Mesothelial cell of epicardium (in vitro differentiated cells): ENCODE results near the gene C19orf25. TPM values are rescaled to one million over a fixed set of nuclear protein-coding genes. Genes with fewer than 3 reads are reported as not detected.

ENCODE experiments used
- DNase-seq, 2 experiments: peaks; one replicate each; pipeline ENCODE4 v3.0.0; 2021; ENCODE audit warnings: low spot score in 2 of 2; ENCODE audit not compliant: unreplicated experiment in 2 of 2
- H3K27ac Mint-ChIP-seq: 2 replicates; pipeline ENCODE4 v1.8.0; 2021; ENCODE audit warnings: mixed read lengths
- H3K27me3 Mint-ChIP-seq: 2 replicates; pipeline ENCODE4 v1.8.0; 2021; ENCODE audit warnings: low read depth, mixed read lengths
- H3K36me3 Mint-ChIP-seq: 2 replicates; pipeline ENCODE4 v1.8.0; 2021; ENCODE audit warnings: mixed read lengths
- H3K4me1 Mint-ChIP-seq: 2 replicates; pipeline ENCODE4 v1.8.0; 2021; ENCODE audit warnings: mixed read lengths
- H3K4me3 Mint-ChIP-seq: 2 replicates; pipeline ENCODE4 v1.8.0; 2021; ENCODE audit warnings: mild to moderate bottlenecking, moderate library complexity, mixed read lengths
- H3K9me3 Mint-ChIP-seq: 2 replicates; pipeline ENCODE4 v1.8.0; 2021; ENCODE audit warnings: mixed read lengths
- CTCF ChIP-seq: fragments of 200-600 bp; sonication (generic); IDR thresholded peaks from one replicate; pipeline ENCODE4 v1.5.0; 2021; ENCODE audit warnings: antibody characterized with exemption; ENCODE audit not compliant: unreplicated experiment
- total RNA-seq: library from RNA; stranded (reverse); gene quantifications from 3 replicates; pipeline ENCODE4 v1.2.1, GENCODE V29; 2021

The C19orf25 gene
- total RNA-seq, 1 donor from 2014 or later, result 29.4 TPM

- peaks cover 61% of the 10 kb centered on the region for H3K27me3 Mint-ChIP-seq
- H3K36me3 Mint-ChIP-seq, result no peaks in the 10 kb centered on the region
- H3K4me1 Mint-ChIP-seq, result no peaks in the 10 kb centered on the region
- no peak for DNase-seq
- H3K27ac Mint-ChIP-seq, result no peak overlapping the region
- no peak overlapping the region for H3K4me3 Mint-ChIP-seq
- TF ChIP-seq CTCF, result no peak
- H3K9me3 Mint-ChIP-seq, result no peaks in the 10 kb centered on the region
Observed at GRCh38 chr19:1457031-1457739, 21.8 kb downstream of the C19orf25 start.

GRCh38 chr19:1456121-1456900 is 22.7 kb downstream of the C19orf25 start:
- Mint-ChIP-seq H3K9me3 (no peaks in the 10 kb centered on the region), H3K27ac (no peak overlapping the region), H3K4me3 (no peak overlapping the region), H3K27me3 (peaks cover 70% of the 10 kb centered on the region), H3K36me3 (no peaks in the 10 kb centered on the region), H3K4me1 (no peaks in the 10 kb centered on the region)
- TF ChIP-seq CTCF, result no peak
- no peak for DNase-seq

DNA sequence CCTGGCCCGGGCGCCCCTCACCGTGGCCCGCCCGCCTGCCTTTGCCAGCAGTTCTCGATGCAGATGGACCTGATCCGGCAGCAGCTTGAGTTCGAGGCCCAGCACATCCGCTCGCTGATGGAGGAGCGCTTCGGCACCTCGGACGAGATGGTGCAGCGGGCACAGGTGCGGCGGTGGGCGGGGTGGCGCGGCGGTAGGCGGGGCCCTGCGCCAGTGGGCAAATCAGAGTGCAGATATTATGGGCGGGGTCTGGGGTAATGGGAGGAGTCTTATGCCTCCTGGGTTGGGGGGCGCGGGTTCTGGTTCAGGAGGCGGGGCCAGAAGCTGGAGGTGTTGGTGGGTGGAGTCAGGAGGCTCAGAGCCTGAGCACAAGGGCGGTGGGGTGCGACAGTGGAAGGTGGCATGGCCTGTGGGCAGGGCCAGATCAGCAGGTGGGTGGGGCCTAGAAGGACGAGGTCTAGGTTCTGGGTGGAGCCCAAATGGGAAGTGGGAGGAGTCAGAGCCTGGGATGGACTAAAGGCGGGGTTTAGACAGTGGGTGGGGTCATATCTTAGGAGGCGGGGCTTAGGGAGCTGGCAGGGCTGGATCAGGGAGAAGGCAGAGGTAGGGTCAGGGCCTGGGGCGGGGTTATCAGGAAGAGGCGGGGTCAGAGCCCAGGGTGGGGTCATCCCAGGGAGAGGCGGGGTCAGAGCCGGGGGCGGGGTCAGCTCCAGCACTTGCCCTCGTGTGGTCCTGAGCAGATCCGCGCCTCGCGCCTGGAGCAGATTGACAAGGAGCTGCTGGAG is 23.5 kb downstream of the C19orf25 start:
- no peak for DNase-seq
- no peak for TF ChIP-seq CTCF
- no peaks in the 10 kb centered on the region for H3K4me1 Mint-ChIP-seq

GRCh38 chr19:1455002-1455335 is 24.0 kb downstream of the C19orf25 start:
- H3K27me3 Mint-ChIP-seq, result peaks cover 82% of the 10 kb centered on the region
- no peak overlapping the region for H3K27ac Mint-ChIP-seq
- H3K4me3 Mint-ChIP-seq, result no peak overlapping the region
- no peaks in the 10 kb centered on the region for H3K36me3 Mint-ChIP-seq
- no peaks in the 10 kb centered on the region for H3K9me3 Mint-ChIP-seq
- DNase-seq, result no peak
- no peak for TF ChIP-seq CTCF
- H3K4me1 Mint-ChIP-seq, result no peaks in the 10 kb centered on the region

More for the DNA sequence above, 23.5 kb downstream of the C19orf25 start:
- H3K4me3 Mint-ChIP-seq, result no peak overlapping the region
- no peak overlapping the region for H3K27ac Mint-ChIP-seq
- no peaks in the 10 kb centered on the region for H3K36me3 Mint-ChIP-seq
- no peaks in the 10 kb centered on the region for H3K9me3 Mint-ChIP-seq
- H3K27me3 Mint-ChIP-seq, result peaks cover 78% of the 10 kb centered on the region

DNA sequence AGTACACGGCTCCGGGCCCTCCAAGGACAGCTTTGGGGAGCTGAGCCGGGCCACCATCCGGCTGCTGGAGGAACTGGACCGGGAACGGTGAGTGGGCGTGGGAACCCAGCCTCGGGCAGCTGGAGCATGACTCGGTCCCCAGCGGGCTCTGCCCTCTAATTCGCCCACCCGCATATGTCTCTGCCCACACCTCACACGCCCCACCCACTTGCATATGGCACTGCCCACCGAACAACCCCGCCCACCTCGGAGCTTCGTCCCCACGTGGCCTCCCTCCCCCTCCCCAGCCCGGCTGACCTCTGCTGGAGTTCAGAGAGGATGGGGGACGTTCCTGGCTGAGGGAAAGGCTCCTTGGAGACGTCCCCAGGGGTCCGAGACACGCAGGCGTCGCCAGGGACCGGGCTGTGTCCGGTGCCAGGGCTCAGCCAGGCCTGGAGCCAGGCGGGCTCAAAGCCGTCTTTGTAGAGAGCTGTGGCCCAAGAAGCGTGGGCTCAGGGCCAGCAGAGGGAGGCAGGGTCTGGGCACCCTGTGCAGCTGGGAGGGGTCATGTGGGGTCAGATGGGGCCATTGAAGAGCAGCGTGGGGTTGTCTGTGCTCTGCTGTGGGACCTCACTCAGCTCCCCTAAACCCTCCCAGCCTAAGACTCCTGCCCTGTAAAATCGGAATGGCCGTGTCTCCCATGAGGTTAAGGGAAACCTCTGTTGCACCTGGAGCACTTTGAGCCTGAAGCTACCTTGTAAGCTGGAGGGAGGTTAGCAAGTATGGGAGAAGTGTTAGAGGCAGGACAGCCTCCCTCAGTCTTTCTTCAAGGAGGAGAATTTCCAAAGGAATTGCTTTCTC is 25.3 kb downstream of the C19orf25 start:
- H3K27ac Mint-ChIP-seq, result no peak overlapping the region
- no peak for DNase-seq
- H3K4me3 Mint-ChIP-seq, result no peak overlapping the region
- H3K36me3 Mint-ChIP-seq, result no peaks in the 10 kb centered on the region
- H3K9me3 Mint-ChIP-seq, result no peaks in the 10 kb centered on the region
- H3K4me1 Mint-ChIP-seq, result peaks cover 2% of the 10 kb centered on the region
- H3K27me3 Mint-ChIP-seq, result peaks cover 82% of the 10 kb centered on the region
- no peak for TF ChIP-seq CTCF
